Endothelial cell of umbilical vein (primary cell): Measurements from ENCODE around the gene COL9A1. TPM values are rescaled to one million over a fixed set of nuclear protein-coding genes. Genes with fewer than 3 reads are reported as not detected.

Experiments
- BruUV-seq: library from RNA; stranded (reverse); fragments of 400-500 nt; replicated peaks from 2 replicates; lab custom pipeline; 2021; lab: Mats Ljungman, UMichigan
- CTCF ChIA-PET: fragments of 300-600, 350-600 bp; sonication (Branson Sonifier 250); formaldehyde crosslinking; loops from one replicate; lab custom pipeline; 2021; ENCODE audit warnings: antibody characterized with exemption, inconsistent platforms; lab: Charles Lee
- POLR2A ChIA-PET: fragments of 300-600, 350-600 bp; sonication (Branson Sonifier 250); formaldehyde crosslinking; loops from one replicate; lab custom pipeline; 2021; ENCODE audit warnings: antibody characterized with exemption, inconsistent platforms; lab: Charles Lee
- DNase-seq: peaks from one replicate; pipeline ENCODE4 v3.0.0-alpha.2; 2011; ENCODE audit warnings: low read depth, low spot score
- FAIRE-seq: peaks from 2 replicates; lab custom pipeline; 2011; peaks lifted over from hg19 to GRCh38; lab: Jason Lieb, UNC
- H2AFZ ChIP-seq: 2 replicates; pipeline ENCODE4 v1.6.0; 2012; ENCODE audit warnings: low read depth, low read length, control low read depth, inconsistent platforms
- H3K27ac ChIP-seq: 2 replicates; pipeline ENCODE4 v1.5.1; 2011; ENCODE audit warnings: low read depth, mild to moderate bottlenecking, control low read depth, low read length, moderate library complexity; ENCODE audit not compliant: insufficient read depth
- H3K27me3 ChIP-seq, 2 experiments: 2 replicates each; pipeline versions ENCODE4 v1.6.0 to v1.6.1; 2011; ENCODE audit warnings: low read length in 2 of 2, mixed read lengths in 1 of 2; ENCODE audit not compliant: control insufficient read depth in 2 of 2, insufficient read depth in 2 of 2
- H3K36me3 ChIP-seq, 2 experiments: 2 replicates in 1 of 2; 3 replicates in 1 of 2; pipeline ENCODE4 v1.5.1; 2011; ENCODE audit warnings: low read length in 2 of 2, mild to moderate bottlenecking in 1 of 2, moderate library complexity in 1 of 2; ENCODE audit not compliant: control insufficient read depth in 2 of 2, insufficient read depth in 2 of 2; ENCODE audit errors: extremely low read depth in 1 of 2
- H3K4me1 ChIP-seq: 3 replicates; pipeline ENCODE4 v1.5.1; 2011; ENCODE audit warnings: mild to moderate bottlenecking, low read length; ENCODE audit not compliant: control insufficient read depth, insufficient read depth; ENCODE audit errors: extremely low read depth
- H3K4me2 ChIP-seq: 2 replicates; pipeline ENCODE4 v1.6.1; 2011; ENCODE audit warnings: low read length, control low read depth, mixed read lengths; ENCODE audit not compliant: insufficient read depth
- H3K4me3 ChIP-seq, 3 experiments: fragments of 200-600 bp in 1 of 3; sonication (generic), shearing (Covaris generic) in 1 of 3; replicated peaks in 1 of 3; 2 replicates each; pipeline ENCODE4 v1.5.1; 2011 to 2016; ENCODE audit warnings: control low read depth in 3 of 3, low read length in 3 of 3, mild to moderate bottlenecking in 2 of 3, inconsistent platforms in 1 of 3, low read depth in 1 of 3, moderate library complexity in 1 of 3; ENCODE audit not compliant: insufficient read depth in 1 of 3
- H3K79me2 ChIP-seq: 2 replicates; pipeline ENCODE4 v1.6.0; 2012; ENCODE audit warnings: low read length, inconsistent platforms; ENCODE audit not compliant: control insufficient read depth, insufficient read depth
- H3K9ac ChIP-seq: replicated peaks from 2 replicates; pipeline ENCODE3; 2011; ENCODE audit warnings: low read length, control low read depth; ENCODE audit not compliant: insufficient read depth; ENCODE audit errors: extremely low read depth
- H3K9me1 ChIP-seq: replicated peaks from 3 replicates; pipeline ENCODE4 v1.6.0; 2011; ENCODE audit warnings: mild to moderate bottlenecking, low read length; ENCODE audit not compliant: control insufficient read depth, insufficient read depth; ENCODE audit errors: extremely low read depth
- H3K9me3 ChIP-seq: replicated peaks from 2 replicates; pipeline ENCODE4 v1.5.1; 2012; ENCODE audit warnings: low read length, inconsistent platforms; ENCODE audit not compliant: control insufficient read depth, insufficient read depth
- H4K20me1 ChIP-seq: replicated peaks from 2 replicates; pipeline ENCODE3; 2011; ENCODE audit warnings: mild to moderate bottlenecking, low read length; ENCODE audit not compliant: control insufficient read depth, insufficient read depth; ENCODE audit errors: extremely low read depth
- EZH2 ChIP-seq: IDR thresholded peaks from 2 replicates; pipeline ENCODE4 v1.6.1; 2012; ENCODE audit warnings: borderline replicate concordance, low read depth, mild to moderate bottlenecking, moderate library complexity, low read length, inconsistent platforms; ENCODE audit not compliant: severe bottlenecking
- FOS ChIP-seq: IDR thresholded peaks from 2 replicates; pipeline ENCODE4 v1.6.1; 2011; ENCODE audit warnings: mild to moderate bottlenecking, low read length, moderate library complexity, borderline replicate concordance; ENCODE audit not compliant: insufficient read depth
- GATA2 ChIP-seq: IDR thresholded peaks from 2 replicates; pipeline ENCODE4 v1.7.0; 2011; ENCODE audit warnings: low read depth, mild to moderate bottlenecking, moderate library complexity, mixed read lengths, low read length; ENCODE audit not compliant: insufficient read length, insufficient read depth
- JUN ChIP-seq: IDR thresholded peaks from 2 replicates; pipeline ENCODE4 v1.6.1; 2011; ENCODE audit warnings: borderline replicate concordance, low read depth; ENCODE audit not compliant: insufficient read length, insufficient read depth
- MYC ChIP-seq: IDR thresholded peaks from one replicate; pipeline ENCODE4 v1.6.1; 2011; ENCODE audit warnings: mild to moderate bottlenecking, low read depth, low read length
- POLR2A ChIP-seq: IDR thresholded peaks from 2 replicates; pipeline ENCODE4 v1.6.1; 2012; ENCODE audit warnings: low read depth, mild to moderate bottlenecking, control low read depth, low read length
- POLR2AphosphoS5 ChIP-seq: IDR thresholded peaks from 2 replicates; pipeline ENCODE4 v1.6.1; 2012; ENCODE audit warnings: low read depth, mild to moderate bottlenecking, control low read depth, low read length, moderate library complexity; ENCODE audit not compliant: insufficient read depth
- dilution Hi-C: fragments of 300-500 bp; cut with MboI; formaldehyde crosslinking; loops from one replicate; pipeline ENCODE4 v1.15.0; 2019; ENCODE audit warnings: low sequenced_read_pairs; ENCODE audit not compliant: extremely low pct_ligation_motif_present
- intact Hi-C: fragments of 100-400 bp; cut with micrococcal nuclease; formaldehyde crosslinking; loops from one replicate; pipeline ENCODE4 v1.10.0; 2022
- polyA plus RNA-seq, 4 experiments: library from polyadenylated mRNA; depleted of rRNA in 3 of 4; stranded (reverse) in 3 of 4; unstranded in 1 of 4; fragments of >200 nt; gene quantifications; 2 replicates each; pipeline versions ENCODE4 v1.2.1 to v1.2.3, GENCODE V29; 2011 to 2012; ENCODE audit warnings: missing spikeins in 1 of 4
- total RNA-seq: library from RNA; stranded (reverse); gene quantifications from 2 replicates; pipeline ENCODE4 v1.2.3, GENCODE V29; 2021
- TF ChIP-seq, protein P1 (sequence below), 2 donors: IDR thresholded peaks; 1 replicate in 1 of 2; 2 replicates in 1 of 2; pipeline ENCODE4 v1.5.1; 2011; ENCODE audit warnings: low read length in 2 of 2, mild to moderate bottlenecking in 2 of 2, moderate library complexity in 2 of 2, control low read depth in 1 of 2, inconsistent platforms in 1 of 2, low read depth in 1 of 2; ENCODE audit not compliant: insufficient read depth in 1 of 2; ENCODE audit errors: extremely low read depth in 1 of 2
- TF ChIP-seq, protein P2 (sequence below): IDR thresholded peaks from 2 replicates; pipeline ENCODE4 v1.6.1; 2011; ENCODE audit not compliant: insufficient read depth, insufficient read length

COL9A1 gene
- total and polyA plus RNA-seq, 2 donors (not counting 3 experiments of a cell fraction or from before 2014, with no cell fraction given) = not detected

DNA sequence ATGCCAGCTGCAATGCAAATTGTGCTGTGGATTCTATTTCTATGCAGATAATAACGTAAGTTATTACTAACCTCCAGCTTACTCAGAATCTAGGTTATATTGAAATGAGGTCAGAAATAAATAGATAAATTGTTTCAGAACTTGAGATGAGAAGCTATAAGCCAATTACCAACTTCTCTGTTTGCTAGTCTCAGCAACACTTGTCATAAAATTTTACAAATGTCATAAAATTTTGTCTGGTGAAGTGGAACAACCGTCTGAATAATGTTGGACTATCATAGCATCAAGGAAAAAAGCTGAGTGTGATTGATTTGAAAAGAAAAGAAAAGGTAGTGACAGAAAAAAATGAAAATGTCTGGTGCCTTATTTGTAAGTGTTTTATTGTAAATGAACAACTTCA lies 36.7 kb downstream of the COL9A1 start:
- Histone ChIP-seq H3K4me1 (no peaks in the 10 kb centered on the region), H3K9ac (no peak overlapping the region), H3K9me3 (no peaks in the 10 kb centered on the region), H3K4me2 (no peak overlapping the region), H3K27me3 (no peaks in the 10 kb centered on the region), H3K27ac (no peak overlapping the region), H3K36me3 (no peaks in the 10 kb centered on the region), H3K79me2 (no peaks in the 10 kb centered on the region), H3K9me1 (no peaks in the 10 kb centered on the region), H2AFZ (no peak overlapping the region), H4K20me1 (no peaks in the 10 kb centered on the region), H3K4me3 (no peak overlapping the region)
- dilution Hi-C loops (no loop called here), intact Hi-C loops (no loop called here)
- no peak for TF ChIP-seq POLR2AphosphoS5
- TF ChIP-seq POLR2A = no peak
- no peak for TF ChIP-seq JUN
- no peak for TF ChIP-seq EZH2
- TF ChIP-seq, protein P1, sequence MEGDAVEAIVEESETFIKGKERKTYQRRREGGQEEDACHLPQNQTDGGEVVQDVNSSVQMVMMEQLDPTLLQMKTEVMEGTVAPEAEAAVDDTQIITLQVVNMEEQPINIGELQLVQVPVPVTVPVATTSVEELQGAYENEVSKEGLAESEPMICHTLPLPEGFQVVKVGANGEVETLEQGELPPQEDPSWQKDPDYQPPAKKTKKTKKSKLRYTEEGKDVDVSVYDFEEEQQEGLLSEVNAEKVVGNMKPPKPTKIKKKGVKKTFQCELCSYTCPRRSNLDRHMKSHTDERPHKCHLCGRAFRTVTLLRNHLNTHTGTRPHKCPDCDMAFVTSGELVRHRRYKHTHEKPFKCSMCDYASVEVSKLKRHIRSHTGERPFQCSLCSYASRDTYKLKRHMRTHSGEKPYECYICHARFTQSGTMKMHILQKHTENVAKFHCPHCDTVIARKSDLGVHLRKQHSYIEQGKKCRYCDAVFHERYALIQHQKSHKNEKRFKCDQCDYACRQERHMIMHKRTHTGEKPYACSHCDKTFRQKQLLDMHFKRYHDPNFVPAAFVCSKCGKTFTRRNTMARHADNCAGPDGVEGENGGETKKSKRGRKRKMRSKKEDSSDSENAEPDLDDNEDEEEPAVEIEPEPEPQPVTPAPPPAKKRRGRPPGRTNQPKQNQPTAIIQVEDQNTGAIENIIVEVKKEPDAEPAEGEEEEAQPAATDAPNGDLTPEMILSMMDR (IDR thresholded peaks at IDR 0.05; ENCODE audit: extremely low read depth in 1 of 2, insufficient read depth in 1 of 2, low read depth in 1 of 2, low read length in 2 of 2) = no peak
- TF ChIP-seq MYC = no peak
- TF ChIP-seq, protein P2, sequence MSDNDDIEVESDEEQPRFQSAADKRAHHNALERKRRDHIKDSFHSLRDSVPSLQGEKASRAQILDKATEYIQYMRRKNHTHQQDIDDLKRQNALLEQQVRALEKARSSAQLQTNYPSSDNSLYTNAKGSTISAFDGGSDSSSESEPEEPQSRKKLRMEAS = no peak
- TF ChIP-seq FOS = no peak
- no peak for TF ChIP-seq GATA2
- CTCF ChIA-PET = interaction anchor here (0.5 kb wide), 1 partner anchor 442 kb away, joined by 3 read pairs; no protein-coding TSS in a partner anchor
- DNase-seq = no peak
- POLR2A ChIA-PET = no interaction called here
- BruUV-seq = no TSS peak
- FAIRE-seq = no peak
